IMR-90 (cell line): Measurements from ENCODE around the gene PGC. TPM values are rescaled to one million over a fixed set of nuclear protein-coding genes. Genes with fewer than 3 reads are reported as not detected.

ENCODE experiments used
- ATAC-seq: fragments of 200-7000 bp; cut with Tn5 transposase; 2 replicates; pipeline ENCODE4 v1.9.1; 2020; ENCODE audit warnings: low read depth, mild to moderate bottlenecking, moderate library complexity
- BruUV-seq: library from RNA; stranded (reverse); fragments of 400-500 nt; replicated peaks from 2 replicates; lab custom pipeline; 2021; lab: Mats Ljungman, UMichigan
- CTCF ChIA-PET: fragments of 300-600 bp; formaldehyde crosslinking; extraction: SDS; loops from one replicate; lab custom pipeline; 2021; ENCODE audit warnings: antibody characterized with exemption; lab: Yijun Ruan, JAX
- POLR2A ChIA-PET: fragments of 300-600 bp; sonication (Branson Sonifier 250); formaldehyde crosslinking; loops from one replicate; lab custom pipeline; 2022; ENCODE audit warnings: antibody characterized with exemption; ENCODE audit not compliant: unreplicated experiment; lab: Charles Lee
- DNase-seq: peaks from one replicate; pipeline ENCODE4 v3.0.0; 2013
- H2AFZ ChIP-seq: replicated peaks from 2 replicates; pipeline ENCODE3; 2013; ENCODE audit warnings: low read length, mild to moderate bottlenecking; ENCODE audit not compliant: poor library complexity
- H2AK5ac ChIP-seq: 2 replicates; pipeline ENCODE4 v1.6.1; 2013; ENCODE audit warnings: low read depth, low read length, inconsistent platforms
- H2AK9ac ChIP-seq: replicated peaks from 2 replicates; pipeline ENCODE3; 2013; ENCODE audit warnings: mild to moderate bottlenecking, low read depth, low read length, moderate library complexity; ENCODE audit not compliant: poor library complexity
- H2BK120ac ChIP-seq: 2 replicates; pipeline ENCODE4 v1.6.1; 2013; ENCODE audit warnings: low read depth, low read length, inconsistent platforms
- H2BK15ac ChIP-seq: 3 replicates; pipeline ENCODE4 v1.6.1; 2013; ENCODE audit warnings: low read depth, low read length, inconsistent platforms
- H2BK20ac ChIP-seq: 2 replicates; pipeline ENCODE4 v1.6.1; 2013; ENCODE audit warnings: low read depth, mild to moderate bottlenecking, inconsistent platforms, low read length, moderate library complexity
- H2BK5ac ChIP-seq: 2 replicates; pipeline ENCODE4 v1.6.1; 2013; ENCODE audit warnings: mild to moderate bottlenecking, low read depth, low read length, inconsistent platforms; ENCODE audit not compliant: poor library complexity, severe bottlenecking
- H3K14ac ChIP-seq: replicated peaks from 2 replicates; pipeline ENCODE4 v1.6.1; 2013; ENCODE audit warnings: low read depth, low read length, inconsistent platforms
- H3K18ac ChIP-seq: 2 replicates; pipeline ENCODE4 v1.6.1; 2013; ENCODE audit warnings: low read depth, low read length, control low read depth
- H3K23ac ChIP-seq: 2 replicates; pipeline ENCODE4 v1.6.1; 2013; ENCODE audit warnings: low read depth, low read length, inconsistent platforms
- H3K27ac ChIP-seq: 2 replicates; pipeline ENCODE4 v1.5.1; 2013; ENCODE audit warnings: mild to moderate bottlenecking, control low read depth, low read length; ENCODE audit not compliant: insufficient read depth
- H3K27me3 ChIP-seq: 2 replicates; pipeline ENCODE4 v1.6.1; 2013; ENCODE audit warnings: low read length; ENCODE audit not compliant: control insufficient read depth, insufficient read depth
- H3K36me3 ChIP-seq: 2 replicates; pipeline ENCODE4 v1.6.1; 2013; ENCODE audit warnings: low read length, mixed read lengths; ENCODE audit not compliant: control insufficient read depth, insufficient read depth
- H3K4ac ChIP-seq: 2 replicates; pipeline ENCODE4 v1.6.1; 2013; ENCODE audit warnings: low read depth, low read length, inconsistent platforms
- H3K4me1 ChIP-seq: 2 replicates; pipeline ENCODE4 v1.6.1; 2013; ENCODE audit warnings: low read length, mixed read lengths; ENCODE audit not compliant: control insufficient read depth, insufficient read depth
- H3K4me2 ChIP-seq: 2 replicates; pipeline ENCODE4 v1.6.1; 2013; ENCODE audit warnings: low read depth, mild to moderate bottlenecking, control low read depth, low read length, moderate library complexity
- H3K4me3 ChIP-seq: 2 replicates; pipeline ENCODE4 v1.5.1; 2013; ENCODE audit warnings: low read depth, mild to moderate bottlenecking, control low read depth, low read length, moderate library complexity; ENCODE audit not compliant: insufficient read depth
- H3K56ac ChIP-seq: 2 replicates; pipeline ENCODE4 v1.6.1; 2013; ENCODE audit warnings: low read length, inconsistent platforms; ENCODE audit not compliant: insufficient read depth; ENCODE audit errors: extremely low read depth
- H3K79me1 ChIP-seq, 2 experiments: 2 replicates each; pipeline ENCODE4 v1.6.1; 2013; ENCODE audit warnings: low read length in 2 of 2, inconsistent platforms in 1 of 2, low read depth in 1 of 2
- H3K9ac ChIP-seq: 2 replicates; pipeline ENCODE4 v1.6.1; 2013; ENCODE audit warnings: low read depth, low read length, control low read depth
- H3K9me1 ChIP-seq: 2 replicates; pipeline ENCODE4 v1.6.1; 2013; ENCODE audit warnings: low read length, inconsistent platforms; ENCODE audit not compliant: insufficient read depth
- H3K9me3 ChIP-seq: 2 replicates; pipeline ENCODE4 v1.6.1; 2013; ENCODE audit warnings: low read length; ENCODE audit not compliant: control insufficient read depth, insufficient read depth
- H4K20me1 ChIP-seq: 2 replicates; pipeline ENCODE4 v1.6.1; 2013; ENCODE audit warnings: low read length, inconsistent platforms; ENCODE audit not compliant: insufficient read depth
- H4K5ac ChIP-seq: 2 replicates; pipeline ENCODE4 v1.6.1; 2013; ENCODE audit warnings: mild to moderate bottlenecking, low read depth, low read length, control low read depth
- H4K8ac ChIP-seq, 2 experiments: 2 replicates each; pipeline ENCODE4 v1.6.1; 2013; ENCODE audit warnings: low read depth in 2 of 2, low read length in 2 of 2, control low read depth in 1 of 2, inconsistent platforms in 1 of 2
- H4K91ac ChIP-seq: 2 replicates; pipeline ENCODE4 v1.6.1; 2013; ENCODE audit warnings: low read depth, low read length, inconsistent platforms; ENCODE audit not compliant: insufficient read depth
- CEBPB ChIP-seq: IDR thresholded peaks from 2 replicates; pipeline ENCODE4 v1.6.1; 2012; ENCODE audit warnings: low read depth, low read length, improper control_type of control experiment
- FOS ChIP-seq: fragments of 150-350 bp; IDR thresholded peaks from 2 replicates; pipeline ENCODE4 v1.6.1; 2016; ENCODE audit warnings: low read depth, low read length
- MAFK ChIP-seq: IDR thresholded peaks from 2 replicates; pipeline ENCODE4 v1.6.1; 2012; ENCODE audit warnings: low read depth, low read length, improper control_type of control experiment
- MAZ ChIP-seq: IDR thresholded peaks from 2 replicates; pipeline ENCODE4 v1.6.1; 2012; ENCODE audit warnings: low read depth, mild to moderate bottlenecking, low read length, improper control_type of control experiment, moderate library complexity, borderline replicate concordance
- MXI1 ChIP-seq: IDR thresholded peaks from 2 replicates; pipeline ENCODE4 v1.6.1; 2012; ENCODE audit warnings: low read depth, mild to moderate bottlenecking, low read length, moderate library complexity, borderline replicate concordance
- POLR2A ChIP-seq: IDR thresholded peaks from 2 replicates; pipeline ENCODE4 v1.6.1; 2012; ENCODE audit warnings: mild to moderate bottlenecking, low read depth, low read length
- RFX5 ChIP-seq: IDR thresholded peaks from 2 replicates; pipeline ENCODE4 v1.8.0; 2012; ENCODE audit warnings: low read depth, mild to moderate bottlenecking, low read length, moderate library complexity
- WGBS, 2 experiments: methylation state at CpG; one replicate each; pipeline versions ENCODE4 v1.1.5 to v1.1.7; 2013; ENCODE audit warnings: missing lambda C conversion rate in 2 of 2; ENCODE audit not compliant: insufficient read length in 1 of 2; ENCODE audit errors: extremely low coverage in 2 of 2; 5-methylcytosine and 5-hydroxymethylcytosine counted together
- dilution Hi-C: fragments of 300-500 bp; cut with HindIII; formaldehyde crosslinking; loops from one replicate; pipeline ENCODE4 v1.14.3; 2018; ENCODE audit warnings: low sequenced_read_pairs; ENCODE audit not compliant: unreplicated experiment
- in situ Hi-C: fragments of 300-500 bp; cut with MboI; formaldehyde crosslinking; loops from 3 replicates; pipeline ENCODE4 v1.14.3; 2019; ENCODE audit warnings: low sequenced_read_pairs, inconsistent platforms, mixed read lengths
- intact Hi-C: fragments of 100-400 bp; cut with micrococcal nuclease; formaldehyde crosslinking; loops from 2 replicates; pipeline ENCODE4 v1.10.0; 2022
- polyA plus RNA-seq, 3 experiments: library from polyadenylated mRNA; depleted of rRNA; stranded (reverse); fragments of >200 nt; gene quantifications; 2 replicates each; pipeline ENCODE4 v1.2.3, GENCODE V29; 2012; ENCODE audit warnings: low replicate concordance in 1 of 3
- total RNA-seq: library from RNA; depleted of rRNA; stranded (reverse); fragments of >200 nt; gene quantifications from 2 replicates; pipeline ENCODE4 v1.2.3, GENCODE V29; 2012
- TF ChIP-seq, protein P1 (sequence below): fragments of 150-350 bp; IDR thresholded peaks from 2 replicates; pipeline ENCODE4 v1.6.1; 2017; ENCODE audit warnings: mild to moderate bottlenecking, antibody characterized with exemption, low read length, low read depth
- TF ChIP-seq, protein P2 (sequence below): conservative IDR thresholded peaks from 2 replicates; pipeline ENCODE4 v1.5.1; 2012; ENCODE audit warnings: mild to moderate bottlenecking, low read depth, low read length, improper control_type of control experiment

PGC gene
- total and polyA plus RNA-seq, 2 of the 4 experiments (the other 2 are of a cell fraction): not detected

DNA sequence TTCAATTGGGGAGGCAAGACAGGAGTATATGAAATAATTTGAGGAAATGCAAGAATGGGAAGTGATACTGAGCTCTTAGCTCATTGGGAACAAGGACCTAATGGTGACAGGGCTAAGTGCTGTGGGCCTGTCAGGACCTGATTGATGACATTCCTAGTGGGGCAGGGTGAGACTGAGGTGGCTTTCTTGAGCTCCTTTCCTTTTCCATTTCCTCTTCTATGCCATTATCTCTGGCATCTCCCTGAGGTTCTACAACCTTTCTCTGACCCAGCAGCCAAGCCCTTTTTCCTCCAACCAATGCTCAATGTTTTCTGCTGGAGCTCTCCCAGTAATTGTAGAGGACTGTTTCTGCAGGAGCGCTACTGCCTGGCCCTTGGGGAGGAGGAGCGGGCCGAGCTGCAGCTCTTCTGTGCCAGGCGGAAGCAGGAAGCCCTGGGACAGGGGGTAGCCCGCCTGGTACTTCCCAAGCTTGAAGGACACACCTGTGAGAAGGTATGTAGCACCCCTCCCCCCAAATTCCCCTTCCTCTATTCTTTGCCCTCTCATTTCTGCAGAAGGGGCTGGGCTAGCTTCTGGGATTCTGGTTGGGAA, 37.5 kb upstream of the PGC start:
- H3K79me1 ChIP-seq: peaks cover 16 to 40% of the 10 kb centered on the region in 2 experiments
- no peak overlapping the region for H2AK9ac ChIP-seq
- H3K27ac ChIP-seq: no peak overlapping the region
- H3K27me3 ChIP-seq: no peaks in the 10 kb centered on the region
- no peak overlapping the region for H3K4ac ChIP-seq
- H3K4me2 ChIP-seq: no peak overlapping the region
- ATAC-seq (no peak), DNase-seq (no peak)
- no peak overlapping the region for H2AFZ ChIP-seq
- H3K56ac ChIP-seq: no peak overlapping the region
- H3K36me3 ChIP-seq: peaks cover 7% of the 10 kb centered on the region
- no peak overlapping the region for H2BK120ac ChIP-seq
- peaks cover 11% of the 10 kb centered on the region for H3K4me1 ChIP-seq
- H3K9me3 ChIP-seq: no peaks in the 10 kb centered on the region
- no peak overlapping the region for H4K5ac ChIP-seq
- WGBS, 2 experiments: no CpG with 5 or more reads among the region's 5 CpGs
- dilution Hi-C loops: no loop called here
- H3K14ac ChIP-seq: no peak overlapping the region
- H3K4me3 ChIP-seq: no peak overlapping the region
- no peak overlapping the region for H4K8ac ChIP-seq
- no peak overlapping the region for H2AK5ac ChIP-seq
- in situ Hi-C loops: loop anchor here (5.0 to 10.0 kb wide), 2 partner anchors 150 to 263 kb away; no protein-coding TSS in a partner anchor
- no peak overlapping the region for H3K9ac ChIP-seq
- H3K18ac ChIP-seq: no peak overlapping the region
- H2BK5ac ChIP-seq: no peak overlapping the region
- no peak overlapping the region for H3K23ac ChIP-seq
- TF ChIP-seq RFX5: no peak
- no peak for TF ChIP-seq MAFK
- TF ChIP-seq, protein P1, sequence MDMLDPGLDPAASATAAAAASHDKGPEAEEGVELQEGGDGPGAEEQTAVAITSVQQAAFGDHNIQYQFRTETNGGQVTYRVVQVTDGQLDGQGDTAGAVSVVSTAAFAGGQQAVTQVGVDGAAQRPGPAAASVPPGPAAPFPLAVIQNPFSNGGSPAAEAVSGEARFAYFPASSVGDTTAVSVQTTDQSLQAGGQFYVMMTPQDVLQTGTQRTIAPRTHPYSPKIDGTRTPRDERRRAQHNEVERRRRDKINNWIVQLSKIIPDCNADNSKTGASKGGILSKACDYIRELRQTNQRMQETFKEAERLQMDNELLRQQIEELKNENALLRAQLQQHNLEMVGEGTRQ: no peak
- TF ChIP-seq, protein P2, sequence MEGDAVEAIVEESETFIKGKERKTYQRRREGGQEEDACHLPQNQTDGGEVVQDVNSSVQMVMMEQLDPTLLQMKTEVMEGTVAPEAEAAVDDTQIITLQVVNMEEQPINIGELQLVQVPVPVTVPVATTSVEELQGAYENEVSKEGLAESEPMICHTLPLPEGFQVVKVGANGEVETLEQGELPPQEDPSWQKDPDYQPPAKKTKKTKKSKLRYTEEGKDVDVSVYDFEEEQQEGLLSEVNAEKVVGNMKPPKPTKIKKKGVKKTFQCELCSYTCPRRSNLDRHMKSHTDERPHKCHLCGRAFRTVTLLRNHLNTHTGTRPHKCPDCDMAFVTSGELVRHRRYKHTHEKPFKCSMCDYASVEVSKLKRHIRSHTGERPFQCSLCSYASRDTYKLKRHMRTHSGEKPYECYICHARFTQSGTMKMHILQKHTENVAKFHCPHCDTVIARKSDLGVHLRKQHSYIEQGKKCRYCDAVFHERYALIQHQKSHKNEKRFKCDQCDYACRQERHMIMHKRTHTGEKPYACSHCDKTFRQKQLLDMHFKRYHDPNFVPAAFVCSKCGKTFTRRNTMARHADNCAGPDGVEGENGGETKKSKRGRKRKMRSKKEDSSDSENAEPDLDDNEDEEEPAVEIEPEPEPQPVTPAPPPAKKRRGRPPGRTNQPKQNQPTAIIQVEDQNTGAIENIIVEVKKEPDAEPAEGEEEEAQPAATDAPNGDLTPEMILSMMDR: no peak
- TF ChIP-seq POLR2A: no peak
- no peak for TF ChIP-seq FOS
- TF ChIP-seq MAZ: no peak
- no peak for TF ChIP-seq MXI1
- TF ChIP-seq CEBPB: no peak
- H4K20me1 ChIP-seq: no peaks in the 10 kb centered on the region
- no peak overlapping the region for H2BK20ac ChIP-seq
- CTCF ChIA-PET: no interaction called here
- intact Hi-C loops: loop anchor here (5.0 to 10.0 kb wide), 3 partner anchors 153 to 430 kb away; partner anchors contain the start of gene MRPS10
- peaks cover 3% of the 10 kb centered on the region; the same call in 1 of the 2 replicates for H3K9me1 ChIP-seq
- H4K91ac ChIP-seq: no peak overlapping the region
- H2BK15ac ChIP-seq: no peak overlapping the region
- no TSS peak for BruUV-seq
- POLR2A ChIA-PET: no interaction called here
